OCI-LY7 (cell line): ENCODE results near the gene SNRPA1. TPM values are rescaled to one million over a fixed set of nuclear protein-coding genes. Genes with fewer than 3 reads are reported as not detected.

Experiments used
- BruUV-seq: library from RNA; stranded (reverse); fragments of 400-500 nt; replicated peaks from 2 replicates; lab custom pipeline; 2021; lab: Mats Ljungman, UMichigan
- CTCF ChIA-PET: fragments of 300-600 bp; sonication (Branson Sonifier 250); formaldehyde crosslinking; loops from one replicate; lab custom pipeline; 2022; ENCODE audit warnings: antibody characterized with exemption; ENCODE audit not compliant: unreplicated experiment; lab: Charles Lee
- POLR2A ChIA-PET: fragments of 300-600 bp; sonication (Branson Sonifier 250); formaldehyde crosslinking; loops from one replicate; lab custom pipeline; 2022; ENCODE audit warnings: antibody characterized with exemption; lab: Charles Lee
- DNase-seq: peaks from one replicate; pipeline ENCODE4 v3.0.0-alpha.2; 2015; ENCODE audit warnings: low spot score
- H2AFZ ChIP-seq: fragments of 200-600 bp; sonication (generic), shearing (Covaris generic); 2 replicates; pipeline ENCODE4 v1.6.1; 2014; ENCODE audit warnings: mild to moderate bottlenecking, antibody characterized with exemption, low read length, moderate library complexity
- H3K27ac ChIP-seq: fragments of 200-600 bp; sonication (generic); 2 replicates; pipeline ENCODE4 v1.5.1; 2014; ENCODE audit warnings: mixed run types, low read depth, mild to moderate bottlenecking, moderate library complexity, low read length, inconsistent platforms; ENCODE audit not compliant: poor library complexity, severe bottlenecking
- H3K36me3 ChIP-seq: fragments of 200-600 bp; sonication (generic); 2 replicates; pipeline ENCODE4 v1.6.1; 2014; ENCODE audit warnings: mild to moderate bottlenecking, antibody characterized with exemption, low read length, moderate library complexity, mixed read lengths; ENCODE audit not compliant: insufficient read depth
- H3K4me1 ChIP-seq: fragments of 200-600 bp; sonication (generic); 2 replicates; pipeline ENCODE4 v1.5.1; 2014; ENCODE audit warnings: mild to moderate bottlenecking, low read length; ENCODE audit not compliant: insufficient read depth, poor library complexity, severe bottlenecking
- H3K4me2 ChIP-seq: fragments of 200-600 bp; sonication (generic); 2 replicates; pipeline ENCODE4 v1.6.1; 2014; ENCODE audit warnings: mild to moderate bottlenecking, low read length
- H3K4me3 ChIP-seq: fragments of 200-600 bp; sonication (generic); 2 replicates; pipeline ENCODE4 v1.5.1; 2014; ENCODE audit warnings: mild to moderate bottlenecking, low read depth, low read length; ENCODE audit not compliant: poor library complexity, severe bottlenecking
- H3K79me2 ChIP-seq: fragments of 200-600 bp; sonication (generic); 2 replicates; pipeline ENCODE4 v1.6.1; 2016; ENCODE audit warnings: low read depth, mild to moderate bottlenecking, low read length, moderate library complexity, mixed read lengths; ENCODE audit not compliant: insufficient read depth
- H3K9me2 ChIP-seq: fragments of 200-600 bp; sonication (generic); 2 replicates; pipeline ENCODE4 v1.6.1; 2016; ENCODE audit warnings: mild to moderate bottlenecking, low read length, mixed read lengths; ENCODE audit not compliant: insufficient read depth
- H3K9me3 ChIP-seq: fragments of 200-600 bp; sonication (generic); 2 replicates; pipeline ENCODE4 v1.6.1; 2014; ENCODE audit warnings: mild to moderate bottlenecking, mixed run types, low read length, mixed read lengths
- H4K20me1 ChIP-seq: fragments of 200-600 bp; sonication (generic); 2 replicates; pipeline ENCODE4 v1.6.1; 2014; ENCODE audit warnings: mild to moderate bottlenecking, antibody characterized with exemption, low read length, moderate library complexity, mixed read lengths; ENCODE audit not compliant: insufficient read depth
- EZH2phosphoT487 ChIP-seq: fragments of 200-600 bp; sonication (generic); IDR thresholded peaks from 2 replicates; pipeline ENCODE4 v1.6.1; 2018; ENCODE audit warnings: low read depth, borderline replicate concordance, mild to moderate bottlenecking, mixed run types, antibody characterized with exemption, low read length, moderate library complexity, mixed read lengths
- intact Hi-C: fragments of 100-400 bp; cut with micrococcal nuclease; formaldehyde crosslinking; loops from one replicate; pipeline ENCODE4 v1.10.0; 2022; ENCODE audit not compliant: unreplicated experiment
- total RNA-seq, 2 experiments: library from RNA; depleted of rRNA in 1 of 2; stranded (reverse); fragments of >200 nt in 1 of 2; shearing (Covaris generic) in 1 of 2; gene quantifications; 2 replicates each; pipeline ENCODE4 v1.2.3, GENCODE V29; 2014 to 2022
- TF ChIP-seq, protein P1 (sequence below): fragments of 200-600 bp; sonication (generic); conservative IDR thresholded peaks from 2 replicates; pipeline ENCODE4 v1.5.1; 2014; ENCODE audit warnings: mild to moderate bottlenecking, antibody characterized with exemption, low read length, moderate library complexity, mixed read lengths

Gene SNRPA1
- total RNA-seq, 2 experiments from 2014 or later: 54.3 to 176 TPM

DNA sequence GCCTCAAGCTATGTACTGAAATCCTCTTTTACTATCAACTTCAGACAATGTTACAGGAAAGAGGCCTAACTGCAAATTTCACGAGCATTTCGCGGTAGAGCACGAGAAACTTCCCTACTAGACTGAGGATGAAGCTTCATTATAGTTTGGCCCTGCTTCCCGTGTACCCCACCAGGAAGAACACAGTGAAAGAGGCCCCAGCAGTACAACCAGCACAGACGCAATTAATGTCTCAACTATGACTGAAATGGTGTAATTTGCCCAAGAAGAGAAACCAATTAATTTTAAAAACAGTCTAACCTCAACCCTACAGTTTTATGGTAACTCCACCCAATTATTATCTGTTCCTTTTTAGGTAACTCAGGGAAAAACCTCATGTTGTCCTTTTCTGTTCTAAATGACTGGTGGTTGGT, 55.3 kb downstream of the SNRPA1 start:
- intact Hi-C loops: no loop called here
- H3K79me2 ChIP-seq: peaks cover 7% of the 10 kb centered on the region; the same call in 1 of the 2 replicates
- TF ChIP-seq, protein P1, sequence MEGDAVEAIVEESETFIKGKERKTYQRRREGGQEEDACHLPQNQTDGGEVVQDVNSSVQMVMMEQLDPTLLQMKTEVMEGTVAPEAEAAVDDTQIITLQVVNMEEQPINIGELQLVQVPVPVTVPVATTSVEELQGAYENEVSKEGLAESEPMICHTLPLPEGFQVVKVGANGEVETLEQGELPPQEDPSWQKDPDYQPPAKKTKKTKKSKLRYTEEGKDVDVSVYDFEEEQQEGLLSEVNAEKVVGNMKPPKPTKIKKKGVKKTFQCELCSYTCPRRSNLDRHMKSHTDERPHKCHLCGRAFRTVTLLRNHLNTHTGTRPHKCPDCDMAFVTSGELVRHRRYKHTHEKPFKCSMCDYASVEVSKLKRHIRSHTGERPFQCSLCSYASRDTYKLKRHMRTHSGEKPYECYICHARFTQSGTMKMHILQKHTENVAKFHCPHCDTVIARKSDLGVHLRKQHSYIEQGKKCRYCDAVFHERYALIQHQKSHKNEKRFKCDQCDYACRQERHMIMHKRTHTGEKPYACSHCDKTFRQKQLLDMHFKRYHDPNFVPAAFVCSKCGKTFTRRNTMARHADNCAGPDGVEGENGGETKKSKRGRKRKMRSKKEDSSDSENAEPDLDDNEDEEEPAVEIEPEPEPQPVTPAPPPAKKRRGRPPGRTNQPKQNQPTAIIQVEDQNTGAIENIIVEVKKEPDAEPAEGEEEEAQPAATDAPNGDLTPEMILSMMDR: no peak
- TF ChIP-seq EZH2phosphoT487: no peak
- no peak overlapping the region for H3K27ac ChIP-seq
- H3K9me3 ChIP-seq: no peaks in the 10 kb centered on the region
- H3K9me2 ChIP-seq: no peaks in the 10 kb centered on the region
- peaks cover 32% of the 10 kb centered on the region for H3K4me1 ChIP-seq
- H2AFZ ChIP-seq: no peak overlapping the region
- BruUV-seq: no TSS peak
- ChIA-PET CTCF (no interaction called here), POLR2A (no interaction called here)
- H3K36me3 ChIP-seq: no peaks in the 10 kb centered on the region
- no peak for DNase-seq
- H3K4me3 ChIP-seq: no peak overlapping the region
- no peak overlapping the region for H3K4me2 ChIP-seq
- no peaks in the 10 kb centered on the region for H4K20me1 ChIP-seq

DNA sequence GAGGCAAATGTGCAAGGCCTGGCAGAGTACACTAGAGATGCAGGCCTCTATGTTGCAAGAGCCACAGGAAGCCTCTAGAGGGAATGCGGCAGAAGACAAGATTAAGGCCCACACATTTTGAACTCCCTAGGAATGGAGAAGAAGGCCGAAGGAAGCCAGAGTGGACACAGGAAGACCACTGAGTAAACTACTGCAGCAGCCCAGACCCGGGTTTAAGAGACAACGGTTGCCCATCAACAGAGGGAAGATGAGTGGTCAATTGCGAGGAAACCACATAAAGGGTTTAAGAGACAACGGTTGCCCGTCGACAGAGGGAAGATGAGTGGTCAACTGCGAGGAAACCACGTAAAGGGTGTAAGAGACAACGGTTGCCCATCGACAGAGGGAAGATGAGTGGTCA, 57.8 kb downstream of the SNRPA1 start:
- Histone ChIP-seq H3K27ac (no peak overlapping the region), H3K79me2 (peaks cover 7% of the 10 kb centered on the region; the same call in 1 of the 2 replicates), H3K4me1 (peaks cover 7% of the 10 kb centered on the region), H3K4me3 (no peak overlapping the region), H3K9me2 (no peaks in the 10 kb centered on the region), H3K36me3 (no peaks in the 10 kb centered on the region), H4K20me1 (no peaks in the 10 kb centered on the region), H2AFZ (no peak overlapping the region), H3K4me2 (no peak overlapping the region), H3K9me3 (no peaks in the 10 kb centered on the region)
- intact Hi-C loops: no loop called here
- BruUV-seq: no TSS peak
- no peak for TF ChIP-seq EZH2phosphoT487
- TF ChIP-seq, protein P1: no peak
- POLR2A ChIA-PET: interaction anchor here (0.6 to 0.7 kb wide), 2 partner anchors 206 to 1041 kb away, joined by 3 read pairs; no protein-coding TSS in a partner anchor
- CTCF ChIA-PET: no interaction called here
- DNase-seq: no peak

DNA sequence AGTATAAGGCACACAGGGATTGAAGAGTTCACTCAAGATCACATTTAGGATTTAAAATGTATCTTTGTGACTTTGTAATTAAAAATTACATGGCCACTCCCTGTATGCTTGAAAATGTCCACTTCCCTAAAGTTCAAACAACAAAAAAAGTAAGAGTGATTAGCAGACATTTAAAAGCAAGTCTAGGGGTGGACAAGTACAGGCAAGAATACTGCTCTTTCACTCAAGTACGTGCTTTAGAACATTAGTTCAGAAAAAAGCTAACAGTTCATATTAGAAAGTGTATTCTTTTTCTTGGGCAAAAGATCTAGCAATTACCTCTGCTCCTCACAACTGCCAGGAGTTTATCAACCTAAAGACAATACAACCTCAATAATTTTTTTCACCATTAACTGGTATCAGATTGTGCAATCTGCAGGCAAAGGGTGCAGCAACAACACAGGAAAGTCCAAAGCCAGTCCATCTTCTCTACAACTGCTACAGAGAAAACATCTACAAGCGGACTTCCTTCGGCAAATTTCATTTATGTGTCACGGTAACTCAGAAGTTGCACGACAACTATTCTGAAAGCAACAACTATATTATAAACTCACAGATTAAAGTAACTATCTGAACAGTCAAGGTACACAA, 61.3 kb downstream of the SNRPA1 start:
- ChIA-PET POLR2A (no interaction called here), CTCF (no interaction called here)
- no peak overlapping the region for H3K4me2 ChIP-seq
- BruUV-seq: no TSS peak
- intact Hi-C loops: no loop called here
- H3K27ac ChIP-seq: no peak overlapping the region
- no peaks in the 10 kb centered on the region for H3K9me2 ChIP-seq
- H3K79me2 ChIP-seq: no peaks in the 10 kb centered on the region
- H4K20me1 ChIP-seq: no peaks in the 10 kb centered on the region
- H3K36me3 ChIP-seq: no peaks in the 10 kb centered on the region
- no peaks in the 10 kb centered on the region for H3K4me1 ChIP-seq
- TF ChIP-seq EZH2phosphoT487: no peak
- TF ChIP-seq, protein P1: no peak
- H3K9me3 ChIP-seq: 0 out of 2 replicates have a peak, but pooled peaks cover 1% of the 10 kb centered on the region
- no peak for DNase-seq
- H2AFZ ChIP-seq: no peak overlapping the region
- no peak overlapping the region for H3K4me3 ChIP-seq
